HG03575 (cell line): ENCODE measurements around the gene ABCG5.

Experiments
- ATAC-seq: cut with Tn5 transposase; IDR thresholded peaks from one replicate; pipeline ENCODE4 v1.9.1; 2021; ENCODE audit not compliant: unreplicated experiment, insufficient number of reproducible peaks, low FRiP score; ENCODE audit errors: extremely low read depth

The ABCG5 gene

DNA sequence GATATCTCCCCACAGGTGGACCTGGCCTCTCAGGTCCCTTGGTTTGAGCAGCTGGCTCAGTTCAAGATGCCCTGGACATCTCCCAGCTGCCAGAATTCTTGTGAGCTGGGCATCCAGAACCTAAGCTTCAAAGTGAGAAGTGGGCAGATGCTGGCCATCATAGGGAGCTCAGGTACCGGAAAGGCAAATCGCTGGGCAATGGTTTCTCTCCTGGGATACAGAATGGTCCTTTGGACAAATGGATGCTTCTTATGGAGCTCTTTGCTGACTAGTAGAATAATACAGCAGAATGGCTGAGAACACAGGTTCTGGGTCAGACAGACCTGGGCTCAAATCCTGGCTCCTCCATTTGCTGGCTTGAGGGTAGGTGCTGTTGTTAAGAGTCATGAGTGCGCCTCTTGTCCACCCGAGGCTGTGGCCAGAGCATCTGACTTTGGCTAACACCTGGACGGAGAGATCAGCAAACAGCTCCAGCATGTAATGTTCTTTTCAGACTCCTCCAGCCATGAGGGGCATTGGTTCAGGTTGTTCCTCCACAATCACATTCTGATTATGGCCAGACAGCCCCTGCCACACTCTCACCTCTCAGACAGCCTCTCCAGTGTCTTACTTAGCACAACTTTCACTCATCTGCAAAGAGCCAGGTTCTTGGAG lies 7.6 kb upstream of the ABCG5 start:
- no peak for ATAC-seq

DNA sequence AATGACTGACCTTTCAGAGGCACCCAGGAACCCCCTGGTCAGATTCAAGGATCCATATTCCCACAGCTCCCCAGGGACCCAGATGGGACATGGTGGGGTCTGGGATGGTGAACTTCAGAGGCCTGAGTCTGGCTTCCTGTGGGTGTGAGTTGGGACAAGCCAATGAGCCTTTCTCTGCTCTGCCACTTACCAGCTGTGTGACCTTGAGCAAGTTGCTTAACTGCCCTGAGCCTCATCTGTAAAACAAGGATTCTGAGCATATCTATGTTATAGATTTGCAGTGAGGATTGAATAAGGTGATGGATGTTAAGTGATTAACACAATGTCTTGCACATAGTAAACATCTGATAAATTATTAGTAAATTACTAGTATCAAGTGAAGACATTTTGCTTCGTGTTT lies 6.5 kb upstream of the ABCG5 start:
- no peak for ATAC-seq

DNA sequence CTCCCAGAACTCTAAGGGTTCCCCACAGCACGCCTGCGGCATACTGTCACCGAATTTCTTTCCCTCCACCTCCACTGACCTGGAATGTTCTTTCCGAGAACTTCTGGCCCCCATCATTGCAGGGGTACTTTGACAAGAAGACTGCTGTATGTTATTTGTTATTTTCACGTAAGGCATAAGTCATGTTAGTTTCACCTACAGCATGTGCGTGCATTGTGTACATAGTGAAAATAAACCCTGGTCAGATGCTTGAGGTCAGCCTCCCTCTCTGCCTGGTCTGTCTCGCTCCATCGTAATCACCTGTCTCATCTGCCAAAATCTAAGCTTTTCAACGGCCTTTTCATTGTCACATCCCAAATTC lies 4.2 kb upstream of the ABCG5 start:
- ATAC-seq: no peak

DNA sequence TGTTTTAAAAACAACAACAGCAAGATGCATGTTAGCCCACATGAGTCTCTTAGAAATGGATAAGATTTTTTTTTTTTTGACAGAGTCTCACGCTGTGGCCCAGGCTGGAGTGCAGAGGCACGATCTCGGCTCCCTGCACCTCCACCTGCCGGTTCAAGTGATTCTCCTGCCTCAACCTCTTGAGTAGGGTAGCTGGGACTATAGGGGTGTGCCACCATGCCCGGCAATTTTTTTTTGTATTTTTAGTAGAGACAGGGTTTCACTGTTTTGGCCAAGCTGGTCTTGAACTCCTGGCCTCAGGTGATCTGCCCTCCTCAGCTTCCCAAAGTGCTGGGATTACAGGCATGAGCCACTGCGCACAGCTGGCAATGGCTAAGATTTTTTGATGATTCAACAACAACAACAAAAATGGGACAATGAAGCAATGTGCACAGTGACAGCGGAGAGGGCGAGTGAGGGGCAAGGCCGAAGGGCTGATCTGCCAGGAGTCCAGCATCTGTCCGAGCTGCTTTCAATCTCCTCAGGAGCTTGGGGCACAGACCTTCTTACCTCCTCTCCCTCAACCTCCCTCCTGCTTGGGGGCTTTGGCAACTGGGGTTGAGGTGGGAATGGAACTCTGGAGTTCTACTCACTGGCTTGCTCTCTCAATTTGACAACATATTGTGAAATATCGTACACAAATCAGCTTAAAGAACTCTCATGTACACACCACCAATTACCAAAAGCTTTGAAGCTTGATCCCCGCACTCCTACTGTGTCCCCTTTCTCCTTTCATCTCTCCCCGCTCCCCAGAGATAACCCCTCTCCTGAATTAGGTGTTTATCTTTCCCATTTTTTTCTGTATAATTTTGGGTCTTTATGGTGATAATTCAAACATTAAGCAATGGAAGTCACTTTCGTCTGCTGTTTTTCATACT lies 3.6 kb upstream of the ABCG5 start:
- no peak for ATAC-seq

DNA sequence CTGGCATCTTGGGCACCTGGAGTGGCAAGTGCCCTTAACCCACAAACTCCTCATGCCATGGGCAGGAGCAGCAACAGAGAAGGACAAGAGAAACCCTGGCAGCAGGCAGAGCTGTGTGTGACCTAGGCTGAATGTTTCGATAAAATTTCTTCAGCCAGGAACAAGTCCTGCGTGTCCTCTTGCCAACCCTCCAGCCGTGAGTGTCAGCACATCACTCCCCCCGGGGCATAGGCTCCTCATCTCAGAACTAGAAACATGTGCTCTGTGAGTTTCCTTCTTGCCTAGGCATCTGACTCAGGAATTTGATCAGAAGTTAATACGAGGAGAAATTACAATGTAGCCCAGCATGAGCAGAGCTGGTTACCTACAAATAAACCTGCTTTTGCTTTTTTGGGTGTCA lies 2.3 kb upstream of the ABCG5 start:
- no peak for ATAC-seq

DNA sequence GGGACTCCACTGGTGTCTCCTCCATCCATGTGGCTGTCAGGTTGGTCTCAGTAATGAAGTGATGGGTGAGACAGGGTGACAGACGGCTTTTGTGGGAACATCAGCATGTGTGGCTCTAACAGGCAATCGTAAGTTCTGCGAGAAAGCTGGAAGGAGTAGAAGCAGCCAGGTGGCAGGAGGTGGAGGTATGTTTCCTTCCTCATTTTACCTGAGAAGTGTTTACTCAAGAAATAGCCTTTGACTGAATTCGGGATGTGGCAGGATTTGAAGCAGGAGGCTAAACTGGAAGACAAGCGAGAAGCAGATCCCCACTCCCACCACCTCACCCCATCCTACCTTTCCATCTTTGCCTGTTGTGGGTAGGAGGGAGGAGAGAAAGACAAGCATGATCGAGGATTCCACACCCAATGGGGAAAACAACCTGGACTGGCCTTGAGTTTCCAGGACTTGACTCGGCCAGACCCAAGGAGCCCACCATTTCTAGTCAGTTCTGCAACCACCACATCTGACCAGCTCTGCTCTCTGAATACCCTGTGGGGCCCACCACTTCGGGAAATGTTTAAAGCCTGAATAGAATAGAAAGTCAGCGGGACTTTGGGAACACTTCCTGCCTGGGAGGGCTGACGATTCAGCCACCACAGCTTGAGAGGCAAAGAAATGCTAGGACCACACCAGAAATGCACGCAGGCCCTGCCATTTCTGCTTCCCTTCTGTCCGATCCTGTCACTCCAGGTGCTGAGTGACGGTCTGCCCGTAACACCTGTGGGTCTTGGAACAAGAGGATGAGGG lies 1.3 kb upstream of the ABCG5 start:
- no peak for ATAC-seq

DNA sequence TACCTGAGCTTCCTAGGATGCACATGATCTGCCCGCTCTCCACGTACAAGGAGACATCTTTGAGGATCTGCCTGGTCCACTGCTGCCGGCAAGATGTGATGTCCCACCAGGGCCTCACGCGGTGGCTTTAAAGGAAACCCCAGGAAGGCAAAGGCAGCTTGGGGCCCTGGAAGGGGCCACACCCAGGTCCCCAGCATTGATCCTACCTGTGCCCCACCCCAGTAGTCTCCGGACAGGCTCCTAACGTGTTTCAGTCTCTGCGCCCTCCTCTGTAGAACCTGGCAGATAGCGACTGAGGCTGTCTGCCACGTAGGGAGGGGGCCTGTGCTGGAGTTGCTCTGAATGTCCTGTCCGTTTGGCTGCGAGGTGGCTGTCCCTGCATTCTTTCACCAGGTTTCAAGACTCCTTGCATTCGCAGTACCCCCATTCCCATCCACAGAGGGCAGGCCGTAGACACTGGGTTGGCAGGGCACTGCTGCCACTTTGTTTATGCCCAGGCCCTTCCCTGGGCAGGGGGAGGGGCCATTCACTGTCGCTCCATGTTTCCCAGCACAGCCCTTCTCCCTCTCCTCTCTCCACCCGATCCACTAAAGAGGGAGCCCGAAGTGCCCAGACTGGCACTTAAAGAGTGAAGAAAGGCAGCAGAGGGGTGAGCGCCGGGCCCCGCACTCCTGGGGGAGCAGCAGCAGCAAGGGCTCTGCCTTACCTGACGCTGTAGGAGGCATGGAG lies 644 bp downstream of the ABCG5 start:
- no peak for ATAC-seq

DNA sequence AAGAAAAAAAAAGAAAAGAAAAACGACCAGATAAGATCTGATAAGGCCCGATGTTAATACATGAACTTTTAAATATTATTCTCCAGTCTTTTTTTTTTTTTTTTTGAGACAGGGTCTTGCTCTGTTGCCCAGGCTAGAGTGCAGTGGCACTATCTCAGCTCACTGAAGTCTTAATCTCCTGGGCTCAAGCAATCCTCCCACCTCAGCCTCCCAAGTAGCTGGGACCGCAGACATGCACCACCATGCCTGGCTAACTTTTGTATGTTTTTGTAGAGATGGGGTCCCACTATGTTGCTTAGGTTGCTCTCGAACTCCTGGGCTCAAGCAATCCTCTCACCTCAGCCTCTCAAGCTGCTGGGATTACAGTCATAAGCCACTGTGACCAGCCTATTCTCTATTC lies 1.6 kb downstream of the ABCG5 start:
- ATAC-seq: no peak

DNA sequence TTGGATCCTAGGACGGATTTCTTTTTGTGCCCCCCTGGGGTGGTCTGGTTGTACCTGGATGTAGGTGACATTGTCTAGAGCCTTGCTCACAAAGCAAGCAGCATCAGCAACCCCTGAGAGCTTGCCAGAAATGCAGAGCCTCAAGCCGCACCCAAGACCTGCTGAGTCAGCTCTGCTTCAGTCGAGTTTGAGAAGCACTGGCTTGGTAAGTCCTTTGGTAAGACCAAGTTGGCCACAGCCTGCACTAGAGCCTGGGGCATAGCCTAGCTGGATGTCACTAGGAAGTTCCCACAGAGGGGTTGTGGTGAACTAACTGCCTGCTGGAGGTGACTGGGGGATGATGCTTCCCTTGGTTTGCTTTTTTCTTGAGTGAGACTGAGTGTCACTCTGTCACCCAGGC lies 6.2 kb downstream of the ABCG5 start:
- ATAC-seq: no peak

DNA sequence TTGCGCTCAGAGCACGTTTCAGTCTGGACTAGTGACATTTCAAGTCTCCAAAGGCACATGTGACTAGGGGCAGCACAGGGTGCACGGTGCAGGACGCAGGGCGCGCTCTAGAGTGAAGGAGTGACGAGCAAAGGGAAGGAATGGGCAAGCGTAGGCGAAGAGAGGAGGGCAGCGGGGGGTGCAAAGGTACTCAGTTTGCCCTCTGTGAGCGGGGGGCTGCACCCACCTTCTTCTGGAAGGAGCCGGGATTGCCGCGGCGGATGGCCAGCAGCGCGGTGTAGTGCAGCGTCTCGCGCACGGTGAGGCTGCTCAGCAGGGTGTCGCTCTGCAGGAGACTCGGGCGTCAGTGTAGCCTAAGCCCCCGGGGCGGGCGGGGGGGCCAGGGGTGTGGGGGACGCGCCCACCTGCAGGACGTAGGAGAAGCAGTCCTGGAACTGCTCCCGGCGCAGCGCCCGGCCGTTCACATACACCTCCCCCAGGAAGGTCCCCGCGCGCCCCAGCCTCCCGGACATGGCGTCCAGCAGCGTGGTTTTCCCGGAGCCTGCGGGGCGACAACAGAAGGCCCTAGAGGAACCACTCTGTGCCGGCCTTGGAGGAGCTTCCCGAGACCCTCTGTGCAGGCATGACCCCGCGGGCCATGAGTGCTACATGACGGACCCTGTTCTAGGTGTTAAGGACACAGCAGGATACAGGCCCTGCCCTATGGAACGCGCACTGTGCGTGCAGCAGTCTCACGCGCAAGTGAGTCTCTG lies 6.9 kb downstream of the ABCG5 start:
- ATAC-seq: no peak

DNA sequence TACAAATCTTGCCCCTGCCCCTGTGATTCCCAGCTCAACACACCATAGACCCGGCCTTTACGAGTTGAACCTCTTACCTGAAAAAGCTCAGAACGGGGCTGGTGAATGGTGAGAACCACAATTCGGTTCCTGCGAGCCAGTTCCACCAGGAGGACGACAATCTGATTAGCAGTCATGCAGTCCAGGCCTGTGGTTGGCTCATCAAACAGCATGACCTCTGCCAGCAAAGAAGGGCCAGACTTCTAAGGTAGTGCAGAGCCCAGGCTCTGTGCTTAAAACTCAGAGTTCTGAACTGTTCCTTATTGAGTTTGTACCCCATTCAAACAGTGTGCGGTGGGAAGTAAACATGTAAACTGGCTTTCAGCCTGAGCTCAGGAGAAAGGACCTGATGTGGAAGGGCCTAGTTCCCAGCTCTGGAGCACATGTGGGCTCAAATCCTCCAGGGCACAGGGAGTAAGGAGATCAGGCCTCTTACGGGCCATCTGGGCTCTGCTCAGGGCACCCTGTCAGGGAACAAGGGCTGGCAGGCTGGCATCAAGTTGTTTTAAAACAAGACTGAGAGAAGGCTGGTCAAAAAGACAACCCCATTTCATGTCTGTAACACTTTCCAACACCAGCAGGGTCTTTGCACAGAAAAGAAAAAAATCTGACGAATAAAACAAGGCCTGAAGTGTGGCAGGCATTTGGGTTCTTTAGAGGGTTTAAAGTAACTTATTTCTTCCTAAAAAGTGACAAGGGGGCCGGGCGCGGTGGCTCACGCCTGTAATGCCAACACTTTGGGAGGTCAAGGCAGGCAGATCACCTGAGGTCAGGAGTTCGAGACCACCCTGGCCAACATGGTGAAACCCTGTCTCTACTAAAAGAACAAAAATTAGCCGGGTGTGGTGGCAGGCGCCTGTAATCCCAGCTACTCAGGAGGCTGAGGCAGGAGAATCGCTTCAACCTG lies 12.1 kb downstream of the ABCG5 start:
- no peak for ATAC-seq

DNA sequence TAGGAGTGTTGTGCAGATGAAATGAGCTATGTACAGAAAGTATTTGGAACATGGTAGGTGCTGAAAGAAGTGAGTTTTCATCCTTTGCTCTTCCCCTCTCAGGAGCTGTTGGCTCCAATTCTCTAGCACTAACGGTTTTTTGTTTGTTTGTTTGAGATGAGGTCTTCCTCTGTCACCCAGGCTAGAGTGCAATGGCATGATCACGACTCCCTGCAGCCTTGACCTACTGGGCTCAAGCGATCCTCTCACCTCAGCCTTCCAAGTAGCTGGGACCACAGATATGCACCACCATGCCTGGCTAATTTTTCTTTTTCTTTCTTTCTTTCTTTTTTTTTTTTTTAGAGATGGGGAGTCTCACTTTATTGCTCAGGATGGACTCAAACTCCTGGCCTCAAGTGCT lies 12.8 kb downstream of the ABCG5 start:
- no peak for ATAC-seq

DNA sequence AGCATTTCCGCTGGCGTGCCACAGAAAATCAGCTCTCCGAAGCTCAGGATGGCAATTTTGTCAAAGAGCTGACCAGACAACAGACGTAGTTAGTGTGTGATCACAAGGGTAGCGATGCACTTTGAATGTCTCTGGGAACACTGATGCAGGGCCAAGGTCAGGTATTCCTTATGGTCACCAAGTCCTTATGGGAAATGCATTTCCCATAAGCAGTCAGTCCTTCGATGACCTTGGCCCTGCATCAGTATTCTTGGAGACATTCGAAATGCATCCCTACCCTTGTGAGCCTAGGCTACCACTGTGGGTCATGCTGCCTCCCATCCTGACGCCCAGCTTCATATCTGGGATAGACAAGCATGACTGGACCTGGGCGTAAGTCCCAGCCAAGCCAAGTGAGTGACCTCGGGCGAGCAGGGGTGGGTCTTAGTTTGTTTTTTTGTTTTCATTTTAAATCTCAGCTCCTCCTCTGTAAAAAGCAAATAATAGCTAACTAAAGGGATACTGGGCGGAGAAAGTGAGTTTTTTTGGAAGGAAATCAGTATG lies 13.6 kb downstream of the ABCG5 start:
- ATAC-seq: no peak

DNA sequence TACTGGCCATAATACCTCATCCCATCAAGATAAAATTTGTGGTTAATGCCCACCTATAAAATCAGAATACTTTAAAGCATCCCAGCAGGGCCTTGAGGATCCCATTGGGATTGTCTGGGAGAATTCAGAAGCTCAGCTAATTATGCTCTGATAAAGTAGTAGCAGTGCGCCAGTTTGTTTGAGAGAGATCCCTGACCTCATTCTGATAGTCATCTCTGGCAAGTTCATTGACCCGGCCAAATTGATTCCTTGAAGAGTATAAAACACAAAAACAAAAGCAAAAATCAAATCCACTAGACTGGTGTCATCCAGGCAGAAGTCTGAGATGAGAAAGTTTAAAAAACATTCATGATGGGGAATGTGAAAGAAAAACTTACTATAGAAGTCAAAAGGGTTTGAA lies 14.1 kb downstream of the ABCG5 start:
- no peak for ATAC-seq

DNA sequence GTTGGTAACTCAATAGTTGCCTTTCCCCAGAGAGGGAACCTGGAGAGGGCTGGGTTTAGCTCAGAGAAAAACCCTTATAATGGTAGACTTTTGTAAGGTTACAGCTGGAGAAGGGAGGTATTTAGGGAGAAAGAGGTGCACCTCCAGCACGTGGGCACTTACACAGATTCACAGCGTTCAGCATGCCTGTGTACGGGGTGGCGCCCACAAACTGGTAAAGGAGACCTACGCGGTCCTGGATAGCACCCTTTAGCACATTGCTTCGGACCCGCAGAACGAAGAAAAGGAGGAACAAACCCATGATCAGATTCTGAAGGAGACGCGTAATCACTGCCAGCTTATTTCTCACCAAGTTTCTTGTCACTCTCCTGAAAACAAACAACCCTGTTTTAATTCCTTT lies 14.9 kb downstream of the ABCG5 start:
- ATAC-seq: no peak

DNA sequence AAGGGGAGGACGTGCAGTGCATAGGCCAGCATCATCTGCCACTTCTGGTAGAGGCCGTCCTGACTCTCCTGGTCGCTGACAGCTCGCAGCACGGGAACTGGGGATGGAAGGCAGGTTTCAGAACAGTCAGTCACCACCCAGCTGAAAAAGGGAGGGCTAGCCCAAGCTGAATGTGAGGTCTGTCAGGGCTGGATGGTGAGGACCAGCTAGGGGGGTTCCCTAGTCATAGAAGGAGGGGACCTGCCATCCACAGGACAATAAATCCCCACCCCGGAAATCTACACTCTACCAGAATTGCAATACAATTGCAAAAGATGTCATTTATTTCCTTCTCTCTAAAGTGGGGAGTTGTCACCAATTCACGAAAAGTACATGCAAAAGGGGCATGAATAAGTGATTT lies 15.8 kb downstream of the ABCG5 start:
- ATAC-seq: no peak

DNA sequence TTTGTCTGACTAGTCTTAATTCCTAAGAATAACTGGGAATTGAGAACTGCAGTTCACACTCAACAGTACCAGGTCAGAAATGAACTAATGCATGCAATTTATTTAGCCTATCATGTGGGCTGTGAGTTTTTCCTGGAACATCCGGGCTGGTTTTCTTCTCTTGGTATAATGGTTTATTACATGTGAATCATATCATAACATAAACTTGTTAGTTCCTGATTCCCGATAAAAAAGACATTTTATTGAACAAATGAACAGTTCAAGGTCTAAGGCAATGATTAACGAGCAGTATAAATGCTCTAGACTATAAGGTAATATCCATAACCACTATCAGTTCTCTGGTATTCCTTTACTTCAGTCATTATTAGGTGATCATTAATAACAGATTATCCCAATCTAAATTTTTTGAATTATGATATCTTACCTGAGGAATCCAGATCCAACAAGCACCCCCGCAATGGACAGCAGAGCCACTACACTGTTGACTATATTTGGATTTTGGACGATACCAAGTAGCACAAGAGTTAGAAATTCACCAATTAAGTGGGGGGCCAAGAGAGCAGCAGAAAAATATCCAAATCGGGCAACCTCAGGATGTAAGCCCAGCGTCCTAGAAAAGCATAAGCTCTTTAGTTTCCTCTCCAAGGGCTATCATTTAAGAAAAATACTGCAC lies 19.0 kb downstream of the ABCG5 start:
- ATAC-seq: no peak
